Stimulated activated CD4-positive, alpha-beta T cell treated with anti-CD3 and anti-CD28 coated beads, Interleukin-15, amount 100 ng/mL, for 24 hours (primary cell): ENCODE data around the gene TMEM119.

ENCODE experiments used
- DNase-seq: peaks from one replicate; pipeline ENCODE4 v3.0.0-alpha.2; 2020

Gene TMEM119

DNA sequence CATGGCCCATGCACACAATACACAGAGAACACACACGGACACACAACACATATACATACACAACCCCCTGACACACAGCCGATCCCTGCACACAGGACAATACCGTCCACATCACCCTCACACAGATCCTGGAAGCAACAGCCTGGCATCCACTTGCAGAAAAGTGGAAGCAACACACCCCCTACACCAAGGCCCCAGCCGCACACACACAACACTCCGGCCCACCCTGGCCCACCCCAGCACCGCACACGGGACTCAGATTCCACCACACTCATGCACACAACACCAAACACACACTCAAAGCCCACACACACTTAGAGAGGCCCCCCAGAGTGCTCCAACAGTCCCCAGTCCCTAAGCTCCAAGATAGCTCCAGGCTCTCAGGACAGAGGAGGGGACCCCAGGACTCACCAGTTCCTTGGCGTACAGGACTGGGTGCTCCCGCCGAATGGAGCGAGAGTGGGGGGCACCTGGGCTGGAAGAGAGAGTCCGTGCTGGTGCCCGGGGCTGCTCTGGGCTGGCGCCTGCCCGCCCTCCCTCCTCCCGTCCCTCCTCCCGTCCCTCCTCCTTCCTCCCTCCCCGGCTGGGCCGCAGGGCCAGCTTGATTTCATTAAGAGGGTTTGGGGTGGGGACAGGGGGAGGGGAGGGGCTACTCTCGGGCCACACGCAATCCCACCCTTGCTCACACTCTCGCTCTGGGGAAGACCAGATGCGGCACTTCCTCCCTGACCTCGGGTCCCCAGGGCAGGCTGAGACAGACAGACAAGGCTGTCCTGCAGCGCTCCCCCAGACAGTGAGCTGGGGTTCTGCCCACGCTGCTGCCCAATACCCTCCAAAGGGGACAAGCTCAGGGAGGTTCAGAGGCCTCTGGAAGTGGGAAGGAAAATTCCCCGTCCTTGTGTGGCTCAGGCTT lies at the start of gene TMEM119:
Gene TMEM119 (minus strand): TSS at position 526 of the 913 bp plus-strand sequence. CDS start 5,701 bp downstream, outside the sequence.
- DNase-seq: no peak

DNA sequence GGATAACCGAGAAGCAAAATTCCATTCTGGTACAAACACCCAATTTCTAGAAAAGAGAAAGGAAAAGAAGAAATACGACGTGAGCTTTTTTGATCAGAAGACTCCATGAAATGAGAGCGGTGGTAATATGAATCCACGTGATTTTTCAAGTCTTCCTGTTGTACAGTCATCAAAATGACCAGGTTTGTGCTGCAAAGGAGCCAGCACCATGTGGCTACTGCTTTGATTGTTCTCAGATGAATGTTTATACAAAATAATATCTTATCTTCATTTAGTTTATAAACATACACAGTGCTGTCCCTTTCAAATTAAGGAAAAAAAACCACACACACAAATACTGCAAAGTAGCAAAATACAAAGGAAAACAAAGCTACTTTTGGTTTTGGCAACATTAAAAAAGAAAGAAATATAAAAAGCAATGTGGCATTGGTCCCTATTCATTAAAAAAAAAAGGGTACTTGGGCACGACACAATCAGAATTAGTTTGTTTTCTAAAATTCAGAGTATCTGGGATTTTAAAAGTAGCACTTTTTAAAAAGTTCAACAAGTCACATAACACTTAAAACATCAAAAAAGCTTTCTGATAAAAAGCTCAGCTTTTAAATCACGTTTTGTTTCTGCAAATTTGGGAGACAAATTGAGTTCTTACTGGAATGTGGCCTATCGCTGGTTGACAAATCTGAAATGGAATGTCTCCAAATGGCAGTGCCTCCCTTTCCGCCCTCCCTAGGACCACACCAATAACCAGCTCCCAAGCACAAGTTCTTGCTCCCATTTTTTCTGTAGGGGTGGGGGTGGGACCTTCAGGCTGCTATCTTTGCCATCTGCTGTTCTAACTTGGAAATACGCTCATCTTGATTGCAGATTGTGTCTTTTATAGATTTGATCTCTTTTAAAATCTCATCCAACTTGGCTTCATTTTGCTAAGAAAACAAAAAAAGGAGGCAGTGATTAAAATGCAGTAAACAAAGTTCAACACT lies 49.0 kb upstream of the TMEM119 start:
- no peak for DNase-seq

GRCh38 chr12:108645686-108646599 lies 48.1 kb upstream of the TMEM119 start:
- DNase-seq: no peak

DNA sequence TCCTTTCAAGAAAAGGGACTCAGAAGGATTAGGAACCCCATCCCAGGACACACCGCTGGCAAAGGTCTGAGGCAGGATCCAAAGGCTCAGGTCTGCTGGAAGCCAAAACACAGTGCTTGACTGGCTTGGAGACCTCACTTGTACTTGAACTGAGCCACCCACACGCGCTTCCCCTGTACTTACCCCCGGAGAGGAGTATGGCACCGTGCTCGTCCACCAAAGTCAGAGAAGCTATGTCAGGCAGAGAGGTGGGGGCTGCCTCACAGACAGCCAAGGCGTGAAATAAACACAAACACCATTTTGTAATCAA lies 46.9 kb upstream of the TMEM119 start:
- no peak for DNase-seq

DNA sequence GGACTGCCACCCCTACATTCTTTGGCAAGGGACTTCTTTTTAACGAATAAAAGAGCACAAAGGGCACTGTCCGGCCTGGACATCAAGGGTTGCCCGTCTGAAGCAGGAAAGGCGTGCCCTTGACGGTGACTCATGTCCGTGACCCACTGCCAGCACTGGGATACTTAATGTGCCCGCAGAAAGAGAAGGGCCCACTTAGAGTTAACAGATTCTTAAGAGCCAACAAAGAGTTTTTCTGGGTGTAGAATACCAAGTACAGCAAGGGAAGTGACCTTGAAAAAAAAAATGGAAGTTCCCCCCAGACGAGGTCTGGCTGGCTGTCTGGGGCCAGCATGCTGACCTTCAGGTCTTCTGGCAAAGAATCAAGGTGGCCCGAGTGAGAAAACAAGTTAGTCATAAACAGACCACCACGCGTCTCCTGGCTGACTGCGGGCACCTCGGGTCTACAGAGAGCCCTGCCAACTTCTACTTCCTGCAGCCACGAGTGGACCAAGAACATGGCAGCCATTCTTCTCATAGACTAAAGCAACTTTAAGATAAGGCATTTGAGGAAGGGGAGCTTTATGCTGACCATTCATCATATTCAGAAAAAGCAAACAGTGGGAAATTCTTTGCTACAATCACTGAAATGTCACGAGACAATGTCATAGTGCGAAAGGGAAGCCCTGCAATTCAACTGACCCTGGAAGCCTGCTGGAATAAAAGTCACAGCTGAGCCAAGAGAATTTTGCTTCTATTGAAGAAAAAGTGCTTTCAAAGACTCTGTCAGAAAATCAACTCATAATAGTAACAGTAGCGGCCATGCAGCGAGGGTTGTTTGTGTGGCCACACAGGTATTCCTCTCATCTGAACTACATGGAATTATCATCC lies 46.3 kb upstream of the TMEM119 start:
- DNase-seq: no peak

DNA sequence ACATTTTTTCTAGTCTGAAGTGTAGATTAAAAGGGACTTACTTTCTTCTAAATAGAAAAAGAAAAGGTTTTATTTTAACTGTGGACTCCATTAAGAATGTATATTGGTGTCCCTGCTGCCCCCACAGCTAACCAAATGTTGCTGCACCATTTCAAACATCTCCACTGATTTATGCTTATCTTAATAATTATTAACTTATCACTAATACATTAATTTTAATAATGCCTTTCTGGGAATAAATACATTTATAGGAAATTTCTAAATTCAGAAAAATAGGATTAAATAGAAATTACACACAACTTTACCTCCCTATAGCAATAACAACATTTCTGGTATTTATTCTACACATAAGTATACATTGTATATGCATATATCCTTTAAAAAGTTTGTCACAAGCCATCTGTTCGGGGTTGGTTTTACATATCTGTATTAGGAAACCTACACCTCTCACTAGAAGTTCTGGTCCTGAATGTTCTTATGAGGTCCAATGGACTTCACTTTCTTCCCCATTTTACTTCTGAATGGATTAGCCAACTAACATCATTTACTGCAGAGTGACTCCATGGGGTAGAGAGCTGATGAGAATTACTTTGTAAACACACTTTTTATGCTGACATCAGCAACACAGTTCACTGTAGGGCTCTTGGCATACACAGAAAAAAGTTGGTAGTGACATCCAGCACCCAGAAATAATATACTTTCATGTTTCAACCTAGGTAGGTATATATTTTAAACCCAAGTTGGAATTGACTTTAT lies 45.2 kb upstream of the TMEM119 start:
- no peak for DNase-seq

DNA sequence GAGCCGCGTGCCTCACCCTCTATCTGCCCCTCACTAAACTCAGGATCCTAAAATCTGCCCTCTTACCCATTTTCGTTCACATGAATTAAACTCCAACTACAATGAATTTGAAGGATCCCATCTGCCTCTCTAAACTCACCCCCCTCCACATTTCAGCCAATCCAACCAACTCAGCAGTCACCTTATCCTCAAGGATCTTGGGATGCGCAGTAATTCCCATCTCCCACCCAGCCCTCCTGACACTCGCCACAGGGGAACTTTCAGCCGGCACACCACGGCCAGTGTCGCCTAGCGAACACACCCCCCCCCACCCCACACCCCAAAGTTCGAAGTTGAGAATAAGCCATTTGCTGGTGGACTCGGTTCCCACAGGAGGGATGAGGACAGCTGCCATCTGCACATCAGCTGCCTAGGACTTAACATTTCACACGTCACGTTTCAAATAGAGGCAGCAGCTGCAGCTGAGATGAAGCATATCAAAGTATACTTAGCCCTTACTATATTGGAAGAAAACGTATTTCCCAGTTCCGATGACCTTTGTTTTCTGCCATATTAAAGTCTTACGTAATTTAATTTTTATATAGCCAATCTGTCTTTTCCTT lies 44.5 kb upstream of the TMEM119 start:
- DNase-seq: no peak

DNA sequence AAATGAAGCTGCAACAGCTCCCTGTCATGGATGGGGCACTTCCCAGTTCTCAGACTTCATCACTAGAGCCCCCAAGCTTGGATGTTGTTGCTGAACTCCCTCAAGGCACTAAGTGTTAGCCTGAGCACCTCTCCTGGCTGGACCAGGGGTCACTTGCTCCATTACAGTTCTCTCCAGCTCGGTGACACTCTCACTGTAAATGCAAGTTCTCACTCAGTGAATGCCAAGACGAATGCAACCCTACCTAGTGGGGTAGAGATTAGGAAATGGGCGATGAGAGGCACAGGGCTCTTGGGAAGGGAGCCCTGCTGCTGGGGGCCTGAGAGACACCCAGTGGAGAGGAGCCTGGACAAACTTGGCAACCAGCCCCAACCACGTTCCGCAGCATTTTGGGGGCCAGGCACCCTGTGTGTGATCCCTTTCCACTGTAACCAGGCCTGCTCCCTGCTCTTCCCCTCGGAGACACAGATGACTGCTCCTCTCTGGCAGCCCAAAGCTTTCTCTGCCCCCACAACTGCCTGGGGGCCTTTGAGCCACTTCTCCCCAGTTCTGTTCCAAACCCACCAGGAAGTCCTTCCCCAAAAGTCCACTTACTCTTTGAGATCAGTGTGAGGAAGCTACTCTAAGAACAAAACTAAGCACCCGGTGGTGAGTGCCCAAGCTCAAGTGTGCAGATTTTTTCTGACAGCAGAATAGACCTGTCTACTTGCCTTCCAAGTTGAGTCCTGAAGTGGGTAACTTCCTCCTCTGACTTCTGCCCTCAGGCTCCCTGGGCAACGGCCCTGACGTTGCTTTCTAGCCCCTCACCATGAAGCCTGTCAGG lies 43.8 kb upstream of the TMEM119 start:
- DNase-seq: no peak

GRCh38 chr12:108640802-108641445 lies 43.0 kb upstream of the TMEM119 start:
- no peak for DNase-seq

DNA sequence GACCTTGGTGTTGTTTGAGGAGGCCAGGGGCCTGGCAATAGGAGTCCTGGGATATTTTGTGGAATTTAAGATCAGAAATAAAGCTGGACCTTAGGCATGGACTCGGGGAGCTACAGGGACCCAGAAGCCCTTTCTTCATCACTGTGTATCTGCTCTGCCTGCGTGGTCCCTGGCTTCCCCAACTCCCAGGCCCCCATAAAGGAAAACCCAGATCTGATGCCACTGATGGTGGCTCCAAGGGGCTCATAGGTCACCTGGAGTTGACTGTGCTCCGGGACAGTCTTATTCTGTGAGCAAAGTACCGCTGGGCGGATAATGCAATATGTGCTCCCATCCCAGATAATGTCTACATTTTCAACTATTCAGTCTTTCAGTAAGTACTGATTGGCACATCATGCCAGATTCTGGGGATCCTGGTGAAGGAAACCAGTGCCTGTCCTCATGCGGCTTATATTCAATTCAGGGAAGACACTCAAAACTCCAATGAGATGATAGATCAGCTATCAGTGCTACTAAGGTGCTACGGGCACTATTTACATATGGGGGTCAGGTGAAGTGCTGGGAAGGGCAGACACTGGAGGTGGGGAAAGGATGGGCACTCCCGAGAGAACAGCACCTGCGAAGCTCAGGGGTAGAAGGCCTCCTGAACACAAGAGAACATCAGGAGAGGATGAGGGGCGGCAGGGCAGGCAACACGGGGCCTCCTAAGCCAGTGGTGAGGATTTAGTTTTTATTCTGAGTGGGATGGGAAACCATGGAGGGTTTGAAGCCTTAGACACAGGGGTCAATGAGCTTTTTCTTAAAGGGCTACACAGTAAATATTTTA lies 41.3 kb upstream of the TMEM119 start:
- no peak for DNase-seq

DNA sequence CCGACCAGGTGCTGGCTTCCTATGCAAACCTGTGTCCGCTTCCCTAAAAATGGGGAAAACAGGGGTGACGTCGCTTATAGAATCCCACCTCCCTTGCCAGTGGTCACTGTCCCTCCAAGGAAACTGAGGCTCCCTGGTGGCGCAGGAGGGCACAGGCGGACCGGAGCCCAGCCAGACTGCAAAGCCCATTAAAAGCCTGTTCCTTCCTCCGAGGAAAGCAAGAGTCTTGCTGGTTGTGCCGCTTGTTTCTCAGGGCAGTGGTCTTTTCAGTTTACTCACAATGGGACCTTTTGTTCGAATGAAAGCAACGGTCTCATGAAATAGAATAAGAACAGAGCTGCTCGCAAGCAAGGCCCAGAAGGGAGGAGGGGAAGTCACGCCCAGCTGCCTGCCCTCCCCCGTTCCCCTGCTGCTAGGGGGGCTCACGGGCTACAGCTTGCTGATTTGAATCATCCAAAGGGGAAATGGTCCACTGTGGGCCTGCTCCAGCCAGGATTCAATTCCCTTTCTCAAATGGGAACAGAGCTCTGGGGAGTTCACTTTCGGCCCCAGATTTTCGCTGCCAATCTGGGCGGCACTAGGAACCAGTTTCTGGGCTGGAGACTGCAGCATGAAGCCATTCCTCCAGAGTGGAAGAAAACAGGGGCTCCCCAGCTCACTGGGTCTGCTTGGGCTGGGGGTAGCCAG lies 40.4 kb upstream of the TMEM119 start:
- no peak for DNase-seq

GRCh38 chr12:108637222-108637971 lies 39.5 kb upstream of the TMEM119 start:
- no peak for DNase-seq

DNA sequence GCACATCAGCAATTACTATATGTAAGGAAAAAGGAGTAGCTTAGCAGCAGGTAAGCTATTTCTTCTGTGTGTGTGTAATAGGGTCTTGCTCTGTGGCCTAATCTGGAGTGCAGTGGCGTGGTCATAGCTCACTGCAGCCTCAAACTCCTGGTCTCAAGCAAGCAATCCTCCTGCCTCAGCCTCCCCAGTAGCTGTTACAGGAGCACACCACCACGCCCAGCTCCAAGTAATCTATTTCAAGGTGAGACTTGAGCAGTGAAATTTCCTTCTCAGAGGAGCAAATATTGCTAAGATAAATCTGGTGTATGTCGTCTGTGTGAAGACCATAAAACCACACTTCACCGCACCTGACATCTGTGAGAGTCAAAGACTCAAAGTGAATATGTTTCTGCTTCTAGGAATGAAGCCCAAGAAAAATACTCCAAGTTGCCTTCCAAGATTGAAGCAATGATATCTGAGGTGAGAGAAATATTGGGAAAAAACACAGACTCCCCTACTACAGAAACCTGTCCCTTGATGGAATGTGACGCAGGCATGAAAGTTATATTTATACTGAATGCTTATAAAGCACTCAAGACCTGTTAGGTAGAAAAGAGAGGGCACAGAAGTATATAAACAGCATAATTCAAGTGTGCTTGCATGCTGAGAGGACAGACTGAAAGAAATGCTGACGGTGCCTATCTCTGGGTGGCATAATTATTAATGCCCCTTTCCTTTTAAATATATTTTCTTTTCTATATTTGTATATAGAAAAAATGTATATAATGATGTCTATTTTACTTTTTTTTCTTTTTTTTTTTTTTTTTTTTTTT lies 38.3 kb upstream of the TMEM119 start:
- DNase-seq: no peak

GRCh38 chr12:108635201-108635996 lies 37.5 kb upstream of the TMEM119 start:
- DNase-seq: peak; percentile 69

DNA sequence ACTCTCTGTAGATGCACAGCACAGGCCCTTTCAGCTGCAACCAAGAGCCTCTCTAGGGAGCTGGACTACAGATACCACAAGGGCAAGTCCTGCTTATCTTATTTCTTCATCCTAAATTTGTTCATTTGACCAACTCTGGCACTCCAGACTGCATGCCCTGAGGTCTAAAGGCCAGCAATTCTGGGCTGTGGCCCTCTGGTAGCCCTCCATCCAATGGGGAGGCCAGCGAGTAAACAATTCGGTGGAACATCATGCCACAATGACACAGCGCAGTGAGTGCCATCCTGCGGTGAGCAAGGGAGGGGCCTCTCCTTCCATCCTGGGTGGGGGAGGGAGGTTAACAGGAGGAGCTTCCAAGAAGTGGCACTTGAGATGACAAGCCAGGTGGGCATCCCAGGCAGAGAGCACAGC lies 36.5 kb upstream of the TMEM119 start:
- DNase-seq: peak; percentile 67
